Measurements from ENCODE around the gene PLEKHA5.

The PLEKHA5 gene

DNA sequence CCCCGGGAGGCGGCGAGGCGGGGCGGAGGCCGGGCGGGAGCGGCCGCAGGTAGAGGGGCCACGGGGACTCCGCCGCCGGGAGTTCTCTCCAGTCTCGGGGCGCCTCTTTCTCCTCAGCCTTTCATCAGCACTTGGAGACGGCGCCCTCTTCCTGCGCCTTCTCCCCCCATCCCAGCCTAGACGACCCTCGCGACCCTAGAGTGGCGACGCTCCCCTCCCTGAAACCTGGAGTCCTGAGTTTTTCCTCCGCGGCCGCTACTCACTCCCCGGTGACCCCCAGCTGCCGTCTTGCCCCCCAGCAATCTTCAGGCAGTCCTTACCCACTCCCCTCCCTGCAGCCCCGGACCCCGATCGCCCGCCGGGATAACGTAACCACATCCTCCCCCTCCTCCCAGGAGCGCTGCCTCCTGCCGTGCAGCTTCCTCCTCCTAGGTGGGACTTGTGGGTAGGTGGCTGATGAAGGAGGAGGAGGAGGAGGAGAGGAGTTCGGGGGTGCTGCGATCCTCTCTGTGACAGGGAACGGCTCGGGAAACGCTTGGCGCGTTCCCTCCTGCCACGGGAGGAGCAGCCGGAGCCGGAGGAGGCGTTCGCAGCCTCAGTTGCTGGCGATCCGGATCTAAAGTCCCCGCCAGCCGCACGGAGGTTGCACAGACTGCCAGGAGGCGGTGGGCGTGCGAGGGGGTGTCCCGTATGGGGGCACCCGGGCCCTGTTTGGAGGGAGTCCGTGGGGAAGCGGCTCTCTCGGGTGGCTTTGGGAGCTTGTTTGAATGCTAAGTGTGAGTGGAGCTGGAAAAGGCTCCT is 891 bp downstream of the PLEKHA5 start:
- TF ChIP-seq, protein P1, sequence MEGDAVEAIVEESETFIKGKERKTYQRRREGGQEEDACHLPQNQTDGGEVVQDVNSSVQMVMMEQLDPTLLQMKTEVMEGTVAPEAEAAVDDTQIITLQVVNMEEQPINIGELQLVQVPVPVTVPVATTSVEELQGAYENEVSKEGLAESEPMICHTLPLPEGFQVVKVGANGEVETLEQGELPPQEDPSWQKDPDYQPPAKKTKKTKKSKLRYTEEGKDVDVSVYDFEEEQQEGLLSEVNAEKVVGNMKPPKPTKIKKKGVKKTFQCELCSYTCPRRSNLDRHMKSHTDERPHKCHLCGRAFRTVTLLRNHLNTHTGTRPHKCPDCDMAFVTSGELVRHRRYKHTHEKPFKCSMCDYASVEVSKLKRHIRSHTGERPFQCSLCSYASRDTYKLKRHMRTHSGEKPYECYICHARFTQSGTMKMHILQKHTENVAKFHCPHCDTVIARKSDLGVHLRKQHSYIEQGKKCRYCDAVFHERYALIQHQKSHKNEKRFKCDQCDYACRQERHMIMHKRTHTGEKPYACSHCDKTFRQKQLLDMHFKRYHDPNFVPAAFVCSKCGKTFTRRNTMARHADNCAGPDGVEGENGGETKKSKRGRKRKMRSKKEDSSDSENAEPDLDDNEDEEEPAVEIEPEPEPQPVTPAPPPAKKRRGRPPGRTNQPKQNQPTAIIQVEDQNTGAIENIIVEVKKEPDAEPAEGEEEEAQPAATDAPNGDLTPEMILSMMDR (IDR thresholded peaks at IDR 0.05) = 0 out of 2 replicates have a peak, but pooled peaks have one; percentile 16

DNA sequence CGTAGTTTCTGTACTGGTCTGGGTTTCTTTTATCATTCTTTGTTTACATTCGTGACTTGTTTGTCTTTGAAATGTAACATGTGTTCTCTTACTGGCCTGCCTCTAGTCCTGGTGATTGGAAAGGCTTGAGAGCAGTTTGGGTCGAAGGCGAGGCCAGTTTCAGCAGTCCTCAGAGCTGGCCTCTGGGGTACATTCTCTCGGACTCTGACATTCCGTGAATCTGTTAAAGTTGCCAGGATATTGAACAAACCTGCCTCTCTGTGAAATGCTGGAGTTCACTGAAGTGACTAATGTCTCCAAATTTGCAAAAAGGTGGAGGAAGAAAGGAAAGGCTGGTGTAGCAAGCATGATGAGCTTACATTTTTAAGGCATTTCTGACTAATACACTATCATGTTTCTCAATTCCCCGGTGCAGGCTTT is 1.5 kb downstream of the PLEKHA5 start:
- TF ChIP-seq, protein P1 (IDR thresholded peaks at IDR 0.05) = no peak

DNA sequence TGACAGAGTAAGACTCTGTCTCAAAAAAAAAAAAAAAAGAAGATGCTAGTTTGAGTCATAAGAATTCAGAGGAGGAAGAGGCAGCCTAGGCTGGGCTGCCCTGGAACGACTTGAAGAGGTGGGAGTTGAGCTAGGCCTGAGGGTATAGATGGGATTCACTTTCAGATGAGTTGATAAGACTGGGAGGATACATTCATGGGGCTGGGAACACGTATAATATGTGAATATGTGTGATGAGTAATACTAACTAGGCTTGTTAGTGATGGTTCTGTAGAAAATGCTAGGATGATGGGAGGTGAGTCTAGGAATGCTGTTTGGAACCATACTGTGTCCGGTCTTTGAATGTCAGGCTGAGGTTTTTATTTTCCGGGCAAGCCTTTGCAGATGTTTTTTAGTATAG is 9.0 kb downstream of the PLEKHA5 start:
- TF ChIP-seq, protein P1 (IDR thresholded peaks at IDR 0.05) = no peak

DNA sequence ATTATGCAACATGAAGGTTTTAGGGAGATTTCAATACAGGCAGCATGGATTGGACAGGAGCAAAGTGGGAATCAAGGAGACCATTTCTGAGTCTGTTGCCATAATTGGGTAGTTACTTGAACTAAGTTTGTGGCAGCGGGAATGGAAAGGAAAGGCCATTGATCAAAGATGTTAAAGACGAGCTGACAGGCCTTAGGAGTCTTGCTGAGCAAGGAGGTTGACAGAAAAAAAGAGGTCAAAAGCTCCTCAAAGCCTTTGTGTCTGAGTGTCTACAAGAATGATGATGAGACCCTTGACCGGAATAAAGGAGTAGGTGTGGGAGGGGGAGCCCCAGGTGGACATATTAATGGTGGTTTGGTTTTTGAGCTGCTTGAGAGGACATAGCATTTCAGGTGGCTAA is 9.4 kb downstream of the PLEKHA5 start:
- TF ChIP-seq, protein P1 (IDR thresholded peaks at IDR 0.05) = no peak

DNA sequence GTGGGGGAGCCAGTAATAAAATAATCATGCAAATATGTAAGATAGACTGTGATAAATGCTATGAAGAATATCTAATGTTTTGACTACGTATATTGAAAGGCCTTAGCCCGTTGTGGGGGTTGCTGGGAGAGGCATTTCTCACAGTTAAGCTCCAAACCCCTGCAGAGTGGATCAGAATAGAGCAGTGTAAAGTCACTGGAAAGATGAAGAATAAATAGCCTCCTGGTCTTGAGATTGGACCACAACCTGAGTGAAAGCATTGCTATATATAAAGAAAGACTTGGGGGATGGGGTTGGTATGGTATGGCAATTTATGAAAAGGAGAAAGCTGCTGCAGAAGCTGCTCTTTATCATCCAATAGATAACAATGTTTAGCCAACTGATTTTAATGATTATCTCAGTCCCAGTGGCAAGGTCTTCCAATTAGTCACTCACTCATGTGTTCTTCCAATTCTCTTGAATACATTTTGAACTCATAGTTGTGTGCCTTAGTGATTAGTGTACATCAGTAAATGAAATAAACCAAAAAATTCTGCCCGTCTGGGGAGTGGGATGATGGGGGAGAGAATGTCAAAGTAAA is 10.2 kb downstream of the PLEKHA5 start:
- TF ChIP-seq, protein P1 (IDR thresholded peaks at IDR 0.05) = no peak

DNA sequence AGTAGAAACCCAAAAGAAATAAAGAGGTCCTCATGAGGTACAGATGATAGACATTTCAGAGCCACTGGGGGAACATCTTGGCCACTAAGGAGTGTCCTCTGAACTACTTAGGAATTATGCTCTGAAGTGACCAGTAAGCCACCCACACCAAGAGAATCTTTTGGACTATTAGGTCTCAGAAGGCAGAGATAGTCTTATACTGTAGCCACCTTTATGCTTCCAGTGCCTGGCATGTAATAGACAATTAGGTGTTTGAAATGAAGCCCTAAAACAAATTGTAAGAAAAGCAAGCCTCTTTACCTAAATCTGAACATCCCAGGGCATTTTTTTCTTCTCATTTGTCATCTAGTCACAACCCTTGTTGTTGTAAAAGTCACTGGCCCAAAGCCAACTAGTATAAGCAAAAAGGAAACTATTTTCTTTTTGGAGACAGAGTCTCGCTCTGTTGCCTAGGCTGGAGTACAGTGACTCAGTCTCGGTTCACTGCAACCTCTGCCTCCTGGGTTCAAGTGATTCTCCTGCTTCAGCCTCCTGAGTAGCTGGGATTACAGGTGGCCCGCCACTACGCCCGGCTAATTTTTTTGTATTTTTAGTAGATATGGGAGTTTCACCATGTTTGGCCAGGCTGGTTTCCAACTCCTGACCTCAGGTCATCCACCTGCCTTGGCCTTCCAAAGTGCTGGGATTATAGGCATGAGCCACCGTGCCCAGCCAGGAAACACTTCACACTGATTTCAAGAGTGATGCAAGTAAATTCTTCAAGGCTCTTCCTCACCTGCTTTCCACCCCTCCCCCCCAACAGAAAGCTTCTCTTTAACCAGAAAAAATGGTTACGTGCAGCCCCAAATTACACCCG is 11.1 kb downstream of the PLEKHA5 start:
- TF ChIP-seq, protein P1 (IDR thresholded peaks at IDR 0.05) = no peak

DNA sequence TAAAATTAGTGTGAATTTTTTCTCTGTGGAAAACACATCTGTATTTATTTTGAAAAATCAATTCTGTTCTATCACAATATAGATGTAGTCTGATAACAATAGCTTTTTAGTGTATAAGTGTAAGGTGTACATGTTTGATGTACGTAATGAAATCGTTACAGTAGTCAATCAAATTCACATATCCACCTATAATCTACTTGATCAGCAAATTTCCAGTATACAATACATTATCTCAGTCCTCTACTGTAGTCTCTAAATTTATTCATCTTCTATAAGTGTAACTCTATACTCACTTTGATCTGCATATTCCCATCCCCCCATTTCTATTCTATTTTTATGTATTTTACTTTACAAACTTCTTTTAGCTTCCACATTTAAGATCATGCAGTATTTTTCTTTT is 13.0 kb downstream of the PLEKHA5 start:
- TF ChIP-seq, protein P1 (IDR thresholded peaks at IDR 0.05) = no peak
